Measurements from ENCODE around the gene CHI3L1.

Gene CHI3L1

DNA sequence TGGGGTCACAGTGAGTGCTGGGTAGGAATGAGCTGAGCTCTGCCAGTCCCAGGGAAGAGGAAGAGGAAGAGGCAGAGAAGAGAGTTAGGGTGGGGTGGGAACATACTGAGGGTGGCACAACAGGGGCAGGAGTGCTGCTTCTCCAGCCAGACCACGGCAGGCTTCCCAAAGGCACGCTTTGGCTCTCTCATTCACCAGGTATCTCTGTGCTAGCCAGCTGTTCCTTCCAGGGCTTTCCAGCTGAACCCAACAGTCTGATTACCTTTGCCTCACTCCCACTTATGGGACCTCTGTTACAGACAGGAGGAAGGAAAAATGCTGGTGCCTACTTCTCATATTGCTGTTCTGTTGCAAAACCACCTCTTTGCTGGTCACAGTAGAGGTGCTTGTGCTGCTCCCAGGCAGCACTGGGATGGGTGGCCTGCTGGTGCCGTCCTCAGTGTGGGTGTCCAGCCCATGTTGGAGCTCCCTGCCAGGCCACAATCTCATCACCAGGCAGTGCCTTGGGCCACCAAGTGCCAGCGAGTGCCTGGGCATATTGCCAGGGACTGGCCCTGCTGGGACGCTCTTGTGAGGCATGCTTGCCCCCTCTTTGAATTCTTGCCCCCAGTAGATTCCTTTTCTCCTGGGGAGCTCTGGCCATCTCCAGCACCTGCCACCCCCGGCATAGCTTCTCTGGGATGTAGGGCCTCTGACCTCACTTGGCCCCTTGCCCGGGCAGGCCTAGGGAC is 56.8 kb downstream of the CHI3L1 start:
- DNase-seq = no peak
